H54 (cell line): ENCODE measurements around the gene FKBP2.

ENCODE experiments used
- DNase-seq: peaks from one replicate; pipeline ENCODE4 v3.0.0; 2011; ENCODE audit warnings: low spot score, mixed read lengths; ENCODE audit not compliant: insufficient read length
- FAIRE-seq: peaks from 3 replicates; lab custom pipeline; 2011; peaks lifted over from hg19 to GRCh38; lab: Jason Lieb, UNC
- POLR2A ChIP-seq: IDR thresholded peaks from 2 replicates; pipeline ENCODE4 v1.6.1; 2011; ENCODE audit warnings: low read depth, mild to moderate bottlenecking, low read length

The FKBP2 gene

DNA sequence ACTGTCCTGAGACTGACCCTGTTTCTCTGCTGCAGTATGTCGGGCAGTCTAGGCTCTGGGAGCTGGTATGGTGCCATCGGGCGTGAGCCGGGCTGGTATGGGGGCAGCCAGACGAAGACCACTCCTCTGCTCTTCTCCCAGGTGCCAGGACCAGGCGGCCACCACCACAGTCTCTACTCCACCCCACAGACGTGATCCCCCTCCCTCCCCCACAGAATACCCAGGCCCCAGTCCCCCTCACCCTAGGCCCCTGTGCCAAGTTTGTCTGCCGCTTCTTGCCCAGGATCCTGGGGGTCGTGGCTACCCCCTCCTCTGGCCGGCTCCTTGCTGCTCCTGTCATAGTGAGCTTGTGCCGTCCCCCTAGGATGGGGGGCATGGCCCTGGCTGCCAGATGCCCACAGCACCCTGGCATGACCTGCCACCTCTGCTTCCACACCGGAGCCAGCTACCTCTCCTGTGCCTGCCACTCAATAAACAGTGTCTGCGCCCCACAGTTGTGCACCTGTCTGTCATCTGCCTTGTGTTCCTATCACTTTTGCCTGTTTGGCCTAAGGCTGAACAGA is 48.2 kb downstream of the FKBP2 start:
- no peak for DNase-seq
- no peak for TF ChIP-seq POLR2A
- FAIRE-seq: no peak

DNA sequence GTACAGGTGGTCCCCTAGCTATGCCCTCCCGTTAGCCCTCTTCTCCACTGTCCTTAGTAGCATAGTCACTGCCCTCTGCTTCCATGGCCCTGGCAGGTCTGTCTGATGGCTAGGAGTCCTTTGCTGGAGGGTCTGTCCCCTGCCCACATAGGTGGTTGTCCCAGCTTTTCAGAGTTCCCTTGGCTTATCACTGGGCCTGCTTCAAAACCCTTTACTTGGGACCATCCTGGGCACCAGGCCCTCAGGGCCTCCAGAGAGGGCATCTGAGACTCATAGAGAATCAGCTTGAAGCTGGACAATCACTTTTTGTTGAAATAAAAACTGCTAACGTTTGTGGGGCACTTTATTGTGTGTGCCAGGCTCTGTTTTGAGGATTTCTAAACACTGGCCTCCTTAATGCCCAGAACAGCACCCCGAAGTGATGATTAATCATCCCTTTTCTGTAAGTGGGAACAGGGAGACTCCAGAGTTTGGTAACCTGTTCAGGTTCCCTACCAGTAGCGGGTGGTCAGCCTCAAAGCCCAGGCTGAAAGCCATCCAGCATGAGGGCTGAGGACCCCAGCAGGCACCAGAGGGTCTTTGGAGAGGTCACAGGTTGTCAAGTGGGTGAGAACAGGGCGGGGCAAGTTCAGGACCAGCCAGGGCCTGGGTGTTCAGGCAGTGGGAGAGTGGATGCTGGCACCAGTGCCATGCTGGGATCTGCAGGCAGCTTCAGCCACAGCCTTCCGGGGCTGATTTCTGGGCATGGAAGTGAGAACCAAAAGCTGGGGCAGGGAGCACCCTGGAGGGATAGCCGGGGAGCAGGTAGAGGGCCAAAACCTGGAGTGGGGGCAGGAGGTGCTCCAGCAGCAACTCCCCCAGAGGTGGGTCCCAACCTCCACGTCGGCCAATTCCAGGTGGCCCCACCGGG is 49.7 kb downstream of the FKBP2 start:
- no peak for FAIRE-seq
- TF ChIP-seq POLR2A: no peak
- no peak for DNase-seq

DNA sequence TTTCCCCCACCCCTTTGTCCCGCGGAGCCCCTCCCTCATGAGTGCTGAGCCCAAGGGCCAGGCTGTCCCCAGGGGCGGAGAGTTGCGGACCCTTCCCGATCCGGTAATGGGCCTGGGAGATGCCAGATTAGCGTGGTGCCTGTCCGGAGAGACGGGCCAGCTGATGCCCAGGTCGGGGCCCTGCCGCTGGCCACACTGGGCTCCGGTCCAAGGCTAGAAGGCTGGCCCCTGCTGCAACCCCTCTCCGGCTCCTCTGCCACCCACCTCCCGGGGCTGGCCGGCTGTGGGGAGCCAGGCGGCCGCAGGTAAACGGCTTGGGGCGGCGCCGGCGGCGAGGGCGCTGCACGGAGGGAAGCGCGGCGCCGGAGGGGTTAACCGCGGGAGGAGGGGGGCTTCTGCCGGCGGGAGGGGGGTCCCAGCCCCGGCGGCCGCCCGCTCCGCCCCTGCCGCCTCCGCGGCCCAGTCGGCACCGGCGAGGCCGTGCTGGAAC is 50.4 kb downstream of the FKBP2 start, which contains the start of gene KCNK4:
TSS of gene KCNK4 (plus strand) at position 41 of the 490 bp plus-strand sequence. CDS start 1,717 bp downstream, outside the sequence.
- no peak for DNase-seq
- FAIRE-seq: no peak
- TF ChIP-seq POLR2A: no peak

DNA sequence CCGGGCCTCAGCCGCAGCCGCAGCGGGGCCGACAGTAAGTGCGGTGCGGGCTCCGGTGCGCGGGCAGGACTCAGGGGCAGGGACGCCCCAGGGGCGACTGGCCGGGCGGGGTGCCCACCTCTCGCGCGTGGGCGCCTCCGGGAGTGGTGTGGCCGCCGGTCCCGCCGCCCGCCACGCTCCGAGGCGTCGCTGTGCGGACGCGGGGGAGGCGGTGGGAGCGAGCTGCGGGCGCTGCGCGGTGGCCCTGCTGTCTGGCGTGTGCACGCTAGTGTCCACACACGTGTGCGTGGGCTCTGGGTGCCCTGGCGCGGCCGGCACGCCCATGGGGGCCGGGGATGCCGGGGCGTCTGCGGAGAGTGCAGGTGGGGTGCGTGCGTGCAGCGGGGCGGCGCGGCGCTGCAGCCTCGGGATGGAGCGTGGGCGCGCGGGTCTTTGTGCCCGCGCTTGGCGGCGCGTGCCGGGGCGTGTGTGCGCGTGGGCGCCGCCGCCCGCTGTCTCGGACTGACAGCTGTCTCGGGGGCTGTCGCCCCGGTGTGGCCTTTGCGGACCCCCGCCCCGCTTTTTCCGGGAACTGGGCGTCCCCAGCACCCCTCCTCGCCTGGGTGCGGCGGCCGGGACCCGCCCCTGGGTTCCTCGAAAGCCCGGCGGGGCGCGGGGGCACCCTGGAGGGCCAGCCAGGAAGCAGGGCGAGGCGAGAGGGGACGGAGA is 51.0 kb downstream of the FKBP2 start:
- no peak for TF ChIP-seq POLR2A
- DNase-seq: no peak
- FAIRE-seq: no peak

DNA sequence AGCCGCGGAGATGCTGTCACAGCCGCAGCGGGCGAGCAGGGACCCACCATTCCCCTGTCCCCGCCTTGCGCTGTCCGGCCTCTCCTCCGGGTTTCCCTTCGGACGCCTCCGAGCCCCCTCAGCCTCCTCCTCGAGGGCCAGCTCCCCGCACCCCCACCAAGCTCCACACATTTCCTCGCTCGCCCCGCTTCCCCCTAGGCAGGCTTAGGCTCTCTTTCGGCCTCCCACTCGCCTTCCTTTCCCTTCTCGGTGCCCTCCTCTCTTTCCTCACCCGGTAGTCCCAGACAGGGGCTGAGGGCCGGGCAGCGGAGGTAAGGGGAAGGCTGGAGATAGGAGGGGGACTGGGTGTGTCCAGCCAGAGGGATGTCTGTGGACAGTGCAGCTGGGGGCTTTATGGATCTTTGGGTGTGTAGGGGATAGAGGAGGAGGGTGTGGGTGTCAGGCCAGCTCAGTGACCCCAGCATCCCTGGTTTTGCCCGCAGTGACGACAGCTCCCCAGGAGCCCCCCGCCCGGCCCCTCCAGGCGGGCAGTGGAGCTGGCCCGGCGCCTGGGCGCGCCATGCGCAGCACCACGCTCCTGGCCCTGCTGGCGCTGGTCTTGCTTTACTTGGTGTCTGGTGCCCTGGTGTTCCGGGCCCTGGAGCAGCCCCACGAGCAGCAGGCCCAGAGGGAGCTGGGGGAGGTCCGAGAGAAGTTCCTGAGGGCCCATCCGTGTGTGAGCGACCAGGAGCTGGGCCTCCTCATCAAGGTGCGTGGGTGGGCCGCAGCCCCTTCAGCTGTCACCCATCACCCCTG is 51.8 kb downstream of the FKBP2 start:
- no peak for TF ChIP-seq POLR2A
- no peak for FAIRE-seq
- DNase-seq: no peak
